HG02938 (cell line): ENCODE data around the gene MACROD2.
"Not testable (repeated sequence)": the region's sequence is repeated elsewhere in the genome, so short reads cannot be mapped to it uniquely, and the experiment has no call there.

Experiments
- ATAC-seq: cut with Tn5 transposase; IDR thresholded peaks from one replicate; pipeline ENCODE4 v1.9.1; 2021; ENCODE audit warnings: mild to moderate bottlenecking, moderate library complexity; ENCODE audit not compliant: unreplicated experiment

MACROD2 gene

GRCh38 chr20:14963262-14963663 is 967.9 kb downstream of the MACROD2 start:
- no peak for ATAC-seq

GRCh38 chr20:14966203-14966602 is 970.9 kb downstream of the MACROD2 start:
- ATAC-seq: no peak

- ATAC-seq: no peak
These were observed 971.5 kb downstream of the MACROD2 start for GRCh38 chr20:14966808-14967207.

GRCh38 chr20:14972256-14972655 is 976.9 kb downstream of the MACROD2 start:
- no peak for ATAC-seq

GRCh38 chr20:14972690-14973089 is 977.4 kb downstream of the MACROD2 start:
- no peak for ATAC-seq

GRCh38 chr20:14979453-14979986 is 984.2 kb downstream of the MACROD2 start:
- no peak for ATAC-seq

GRCh38 chr20:14981486-14981885 is 986.2 kb downstream of the MACROD2 start:
- not testable (repeated sequence) for ATAC-seq

GRCh38 chr20:14982324-14982723 is 987.0 kb downstream of the MACROD2 start:
- not testable (repeated sequence) for ATAC-seq

GRCh38 chr20:14984305-14984704 is 989.0 kb downstream of the MACROD2 start:
- ATAC-seq: no peak

GRCh38 chr20:14984768-14985622 is 989.7 kb downstream of the MACROD2 start:
- ATAC-seq: no peak

- ATAC-seq: no peak
These were observed 990.8 kb downstream of the MACROD2 start for GRCh38 chr20:14986026-14986655.

- no peak for ATAC-seq
These were observed 991.3 kb downstream of the MACROD2 start for GRCh38 chr20:14986656-14987055.

GRCh38 chr20:14989535-14990290 is 994.4 kb downstream of the MACROD2 start:
- ATAC-seq: no peak

- no peak for ATAC-seq
These were observed 995.7 kb downstream of the MACROD2 start for GRCh38 chr20:14991023-14991422.

GRCh38 chr20:14992153-14992552 is 996.8 kb downstream of the MACROD2 start:
- ATAC-seq: no peak

- ATAC-seq: no peak
These were observed 997.6 kb downstream of the MACROD2 start for GRCh38 chr20:14992961-14993360.

GRCh38 chr20:14996883-14997672 is 1001.8 kb downstream of the MACROD2 start:
- no peak for ATAC-seq

GRCh38 chr20:14997791-14998190 is 1002.5 kb downstream of the MACROD2 start:
- no peak for ATAC-seq

GRCh38 chr20:15005300-15005986 is 1010.1 kb downstream of the MACROD2 start:
- no peak for ATAC-seq

- ATAC-seq: no peak
These were observed 1016.3 kb downstream of the MACROD2 start for GRCh38 chr20:15011631-15012030.
